H9 (cell line): ENCODE data around the gene NBL1. TPM values are rescaled to one million over a fixed set of nuclear protein-coding genes. Genes with fewer than 3 reads are reported as not detected.
"Not testable (repeated sequence)": the region's sequence is repeated elsewhere in the genome, so short reads cannot be mapped to it uniquely, and the experiment has no call there.

Experiments used
- DNase-seq: peaks from one replicate; pipeline ENCODE4 v3.0.0-alpha.2; 2017
- H2AFZ ChIP-seq: one replicate; pipeline ENCODE4 v1.6.1; 2013; ENCODE audit warnings: mild to moderate bottlenecking, low read length, control low read depth, moderate library complexity
- H2AK5ac ChIP-seq: 2 replicates; pipeline ENCODE4 v1.6.1; 2013; ENCODE audit warnings: low read length, control low read depth, mixed read lengths; ENCODE audit not compliant: insufficient read length
- H2BK120ac ChIP-seq: one replicate; pipeline ENCODE4 v1.6.1; 2013; ENCODE audit warnings: low read depth, mild to moderate bottlenecking, low read length, control low read depth, inconsistent platforms; ENCODE audit not compliant: poor library complexity, severe bottlenecking
- H2BK12ac ChIP-seq: 2 replicates; pipeline ENCODE4 v1.6.1; 2013; ENCODE audit warnings: low read length, control low read depth, mixed read lengths, low read depth; ENCODE audit not compliant: insufficient read length
- H2BK15ac ChIP-seq: 2 replicates; pipeline ENCODE4 v1.6.1; 2013; ENCODE audit warnings: low read depth, low read length, control low read depth
- H2BK20ac ChIP-seq: one replicate; pipeline ENCODE4 v1.6.1; 2013; ENCODE audit warnings: low read depth, mild to moderate bottlenecking, low read length, control low read depth, inconsistent platforms; ENCODE audit not compliant: poor library complexity, severe bottlenecking
- H2BK5ac ChIP-seq: 2 replicates; pipeline ENCODE4 v1.6.1; 2013; ENCODE audit warnings: low read length, control low read depth, mixed read lengths; ENCODE audit not compliant: insufficient read length
- H3K14ac ChIP-seq: 2 replicates; pipeline ENCODE4 v1.6.1; 2013; ENCODE audit warnings: low read length, control low read depth; ENCODE audit not compliant: insufficient read depth
- H3K18ac ChIP-seq: 2 replicates; pipeline ENCODE4 v1.6.1; 2013; ENCODE audit warnings: low read depth, mild to moderate bottlenecking, mixed read lengths, low read length, control low read depth; ENCODE audit not compliant: insufficient read length
- H3K23ac ChIP-seq: 2 replicates; pipeline ENCODE4 v1.6.1; 2013; ENCODE audit warnings: low read length, control low read depth, mixed read lengths, low read depth; ENCODE audit not compliant: insufficient read length
- H3K23me2 ChIP-seq: 2 replicates; pipeline ENCODE4 v1.6.1; 2013; ENCODE audit warnings: low read depth, mild to moderate bottlenecking, mixed read lengths, low read length, control low read depth; ENCODE audit not compliant: insufficient read length, poor library complexity, severe bottlenecking
- H3K27ac ChIP-seq: 2 replicates; pipeline ENCODE4 v1.5.1; 2013; ENCODE audit warnings: low read length, control low read depth, mixed read lengths, low read depth; ENCODE audit not compliant: insufficient read length
- H3K27me3 ChIP-seq: 2 replicates; pipeline ENCODE4 v1.6.1; 2013; ENCODE audit warnings: low read length, control low read depth, inconsistent platforms; ENCODE audit not compliant: insufficient read depth
- H3K4ac ChIP-seq: 2 replicates; pipeline ENCODE4 v1.6.1; 2013; ENCODE audit warnings: low read depth, mild to moderate bottlenecking, control low read depth, inconsistent platforms, low read length, moderate library complexity
- H3K4me1 ChIP-seq: 2 replicates; pipeline ENCODE4 v1.6.1; 2013; ENCODE audit warnings: low read length, control low read depth, inconsistent platforms; ENCODE audit not compliant: insufficient read depth
- H3K4me2 ChIP-seq: 2 replicates; pipeline ENCODE4 v1.6.1; 2013; ENCODE audit warnings: low read length, control low read depth, mixed read lengths; ENCODE audit not compliant: insufficient read length, insufficient read depth
- H3K56ac ChIP-seq: 2 replicates; pipeline ENCODE4 v1.6.1; 2013; ENCODE audit warnings: low read depth, mild to moderate bottlenecking, mixed read lengths, low read length, control low read depth; ENCODE audit not compliant: insufficient read length
- H3K79me1 ChIP-seq: 2 replicates; pipeline ENCODE4 v1.6.1; 2013; ENCODE audit warnings: low read depth, mild to moderate bottlenecking, moderate library complexity, low read length, control low read depth, inconsistent platforms; ENCODE audit not compliant: insufficient read depth, poor library complexity, severe bottlenecking
- H3K79me2 ChIP-seq: 2 replicates; pipeline ENCODE4 v1.6.1; 2013; ENCODE audit warnings: low read length, control low read depth, inconsistent platforms; ENCODE audit not compliant: insufficient read depth
- H3K9ac ChIP-seq: 2 replicates; pipeline ENCODE4 v1.6.1; 2013; ENCODE audit warnings: low read length, control low read depth, mixed read lengths; ENCODE audit not compliant: insufficient read length; ENCODE audit errors: extremely low read depth
- H3K9me3 ChIP-seq: one replicate; pipeline ENCODE4 v1.6.1; 2013; ENCODE audit warnings: low read depth, low read length, inconsistent platforms; ENCODE audit not compliant: control insufficient read depth
- H3T11ph ChIP-seq: one replicate; pipeline ENCODE4 v1.6.1; 2013; ENCODE audit warnings: mild to moderate bottlenecking, low read length, control low read depth, inconsistent platforms
- H4K20me1 ChIP-seq: one replicate; pipeline ENCODE4 v1.6.1; 2013; ENCODE audit not compliant: control insufficient read depth, insufficient read length, insufficient read depth
- H4K5ac ChIP-seq: 2 replicates; pipeline ENCODE4 v1.6.1; 2013; ENCODE audit warnings: low read depth, mild to moderate bottlenecking, mixed read lengths, low read length, control low read depth; ENCODE audit not compliant: insufficient read length
- H4K8ac ChIP-seq: replicated peaks from 2 replicates; pipeline ENCODE4 v1.6.1; 2013; ENCODE audit warnings: low read length, control low read depth, mixed read lengths, low read depth; ENCODE audit not compliant: insufficient read length
- H4K91ac ChIP-seq: 2 replicates; pipeline ENCODE4 v1.6.1; 2013; ENCODE audit warnings: low read depth, mild to moderate bottlenecking, moderate library complexity, mixed read lengths, low read length, control low read depth; ENCODE audit not compliant: insufficient read length
- H3K27ac Mint-ChIP-seq, 3 experiments: 2 replicates in 2 of 3; 3 replicates in 1 of 3; pipeline ENCODE4 v1.8.0; 2020 to 2021; ENCODE audit warnings: mixed read lengths in 3 of 3, mild to moderate bottlenecking in 1 of 3, moderate library complexity in 1 of 3
- H3K27me3 Mint-ChIP-seq: 2 replicates; pipeline ENCODE4 v1.8.0; 2021; ENCODE audit warnings: low read depth, mild to moderate bottlenecking, moderate library complexity, mixed read lengths
- H3K36me3 Mint-ChIP-seq, 3 experiments: 2 replicates in 2 of 3; 3 replicates in 1 of 3; pipeline ENCODE4 v1.8.0; 2020 to 2021; ENCODE audit warnings: low read depth in 3 of 3, mixed read lengths in 3 of 3; ENCODE audit not compliant: insufficient read depth in 1 of 3
- H3K4me1 Mint-ChIP-seq, 2 experiments: 2 replicates each; pipeline ENCODE4 v1.8.0; 2020; ENCODE audit warnings: mixed read lengths in 2 of 2
- H3K4me3 Mint-ChIP-seq, 2 experiments: 2 replicates in 1 of 2; 3 replicates in 1 of 2; pipeline ENCODE4 v1.8.0; 2020 to 2021; ENCODE audit warnings: mild to moderate bottlenecking in 2 of 2, mixed read lengths in 2 of 2, moderate library complexity in 1 of 2
- H3K9me3 Mint-ChIP-seq, 2 experiments: 2 replicates in 1 of 2; 3 replicates in 1 of 2; pipeline ENCODE4 v1.8.0; 2020; ENCODE audit warnings: mild to moderate bottlenecking in 2 of 2, mixed read lengths in 2 of 2, moderate library complexity in 1 of 2
- CTCF ChIP-seq: fragments of 200-600 bp; sonication (generic); conservative IDR thresholded peaks from 3 replicates; pipeline ENCODE4 v1.8.0; 2021; ENCODE audit warnings: antibody characterized with exemption, mild to moderate bottlenecking
- WGBS: extraction: QIAGEN DNeasy Blood & Tissue Kit; methylation state at CpG from one replicate; pipeline ENCODE4 v1.1.7; 2013; ENCODE audit warnings: missing lambda C conversion rate, low lambda C conversion rate, mixed read lengths; ENCODE audit not compliant: insufficient read length; ENCODE audit errors: extremely low coverage; 5-methylcytosine and 5-hydroxymethylcytosine counted together
- total RNA-seq: library from RNA; stranded (reverse); gene quantifications from 2 replicates; pipeline ENCODE4 v1.2.1, GENCODE V29; 2021

Gene NBL1
- total RNA-seq, 1 experiment from 2014 or later: 6.4 TPM

DNA sequence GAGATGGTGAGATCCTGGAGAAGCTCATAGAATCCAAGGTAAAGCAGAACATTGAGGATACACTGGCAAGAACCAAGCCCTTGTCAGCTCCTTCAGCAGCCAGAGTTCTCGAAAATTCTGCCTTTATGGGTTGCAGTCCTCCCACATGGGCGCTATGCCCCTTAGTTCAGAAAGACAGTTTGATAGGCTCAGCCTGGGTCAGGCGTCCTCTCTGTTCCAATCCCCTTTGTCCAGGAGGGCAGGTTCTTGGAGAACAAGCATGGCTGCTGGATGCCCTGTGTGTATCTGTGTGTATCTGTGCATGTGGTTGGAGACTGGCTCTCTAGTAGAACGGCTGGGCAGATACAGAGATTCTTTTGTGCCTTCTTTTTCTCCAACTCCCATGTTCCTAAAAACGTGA, 8.0 kb upstream of the NBL1 start:
- H2BK12ac ChIP-seq: no peak overlapping the region
- no peak for TF ChIP-seq CTCF

DNA sequence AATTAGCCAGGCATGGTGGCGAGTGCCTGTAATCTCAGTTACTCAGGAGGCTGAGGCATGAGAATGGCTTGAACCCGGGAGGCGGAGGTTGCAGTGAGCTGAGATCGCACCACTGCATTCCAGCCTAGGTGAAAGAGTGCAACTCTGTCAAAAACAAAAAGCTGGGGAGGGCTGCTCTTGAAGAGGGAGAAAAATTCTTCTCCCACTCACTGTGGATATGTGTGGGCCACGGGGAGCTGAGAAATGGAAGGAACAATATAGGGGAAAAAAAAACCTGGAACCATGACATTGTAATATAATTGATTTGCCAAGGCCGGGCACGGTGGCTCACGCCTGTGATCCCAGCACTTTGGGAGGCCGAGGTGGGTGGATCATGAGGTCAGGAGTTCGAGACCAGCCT, 7.4 kb upstream of the NBL1 start:
- H3T11ph ChIP-seq, H4K20me1 ChIP-seq, H3K27ac ChIP-seq, H3K79me1 ChIP-seq, H4K91ac ChIP-seq, H3K18ac ChIP-seq, H3K4me2 ChIP-seq, H3K4me3 Mint-ChIP-seq, H2AK5ac ChIP-seq, H2BK12ac ChIP-seq, H3K27me3 ChIP-seq, H3K4me1 ChIP-seq, H2BK5ac ChIP-seq, H3K27ac Mint-ChIP-seq, H3K23ac ChIP-seq, H3K9ac ChIP-seq, H2BK120ac ChIP-seq, H4K5ac ChIP-seq, H3K56ac ChIP-seq, H3K4ac ChIP-seq, H2BK20ac ChIP-seq, H2AFZ ChIP-seq, DNase-seq, H3K9me3 ChIP-seq, H3K36me3 Mint-ChIP-seq, H3K14ac ChIP-seq, H3K23me2 ChIP-seq, H2BK15ac ChIP-seq, H3K79me2 ChIP-seq, H4K8ac ChIP-seq, H3K9me3 Mint-ChIP-seq: not testable (repeated sequence)
- peaks cover 12 to 14% of the 10 kb centered on the region in 2 experiments for H3K4me1 Mint-ChIP-seq
- WGBS: no CpG with 5 or more reads among the region's 10 CpGs
- peaks cover 14% of the 10 kb centered on the region for H3K27me3 Mint-ChIP-seq

More for the DNA sequence above, 8.0 kb upstream of the NBL1 start:
- Mint-ChIP-seq H3K4me3 (no peak overlapping the region), H3K9me3 (no peaks in the 10 kb centered on the region), H3K4me1 (peaks cover 10% of the 10 kb centered on the region in 2 experiments), H3K27me3 (peaks cover 8% of the 10 kb centered on the region), H3K36me3 (no peaks in the 10 kb centered on the region), H3K27ac (no peak overlapping the region)
- Histone ChIP-seq H3K14ac (no peak overlapping the region; the same call in 1 of the 2 replicates), H3K9ac (no peak overlapping the region), H3K56ac (no peak overlapping the region), H3K27me3 (no peaks in the 10 kb centered on the region), H3K79me2 (no peaks in the 10 kb centered on the region), H3K27ac (no peak overlapping the region), H3T11ph (no peak overlapping the region), H4K20me1 (no peaks in the 10 kb centered on the region), H3K23ac (no peak overlapping the region), H3K18ac (no peak overlapping the region), H3K4ac (no peak overlapping the region), H3K23me2 (no peaks in the 10 kb centered on the region), H4K8ac (no peak overlapping the region), H3K79me1 (no peaks in the 10 kb centered on the region), H3K9me3 (no peaks in the 10 kb centered on the region), H4K91ac (no peak overlapping the region), H2AFZ (no peak overlapping the region), H2BK15ac (no peak overlapping the region), H2BK20ac (no peak overlapping the region), H2BK5ac (no peak overlapping the region), H3K4me1 (no peaks in the 10 kb centered on the region; the same call in 1 of the 2 replicates), H4K5ac (no peak overlapping the region), H2AK5ac (no peak overlapping the region), H3K4me2 (no peak overlapping the region), H2BK120ac (no peak overlapping the region)
- DNase-seq: no peak
- WGBS: no CpG with 5 or more reads among the region's 5 CpGs
